HepG2 (cell line): ENCODE results near the gene KPNA3. TPM values are rescaled to one million over a fixed set of nuclear protein-coding genes. Genes with fewer than 3 reads are reported as not detected.
A peak's percentile ranks its signal among the peaks of the same experiment; 100 is the strongest.

Experiments
- ATAC-seq: fragments of 200-7000 bp; cut with Tn5 transposase; 3 replicates; pipeline ENCODE4 v1.9.1; 2020; ENCODE audit warnings: mild to moderate bottlenecking, moderate library complexity
- BruUV-seq: library from RNA; stranded (reverse); fragments of 400-500 nt; replicated peaks from 2 replicates; lab custom pipeline; 2021; lab: Mats Ljungman, UMichigan
- CTCF ChIA-PET: fragments of 300-600 bp; formaldehyde crosslinking; extraction: SDS; loops from one replicate; lab custom pipeline; 2021; ENCODE audit warnings: low total read pairs, inconsistent platforms, low intra/inter-chr PET ratio; lab: Yijun Ruan, JAX
- POLR2A ChIA-PET: fragments of 350-600 bp; sonication (Branson Sonifier 250); formaldehyde crosslinking; loops from one replicate; lab custom pipeline; 2020; ENCODE audit warnings: antibody characterized with exemption, inconsistent platforms; lab: Yijun Ruan, JAX
- DNase-seq: peaks from one replicate; pipeline ENCODE4 v3.0.0-alpha.2; 2015; ENCODE audit warnings: low spot score
- FAIRE-seq: peaks from 3 replicates; lab custom pipeline; 2011; peaks lifted over from hg19 to GRCh38; lab: Jason Lieb, UNC
- H2AFZ ChIP-seq: one replicate; pipeline ENCODE4 v1.6.1; 2011; ENCODE audit warnings: low read length, inconsistent platforms
- H3K27ac ChIP-seq: fragments of 300-600 bp; 3 replicates; pipeline ENCODE4 v1.8.0; 2011; ENCODE audit warnings: mixed run types, mild to moderate bottlenecking, mixed read lengths, low read length, inconsistent platforms; ENCODE audit not compliant: insufficient read depth; ENCODE audit errors: extremely low read length
- H3K27me3 ChIP-seq, 2 experiments: fragments of 200-600 bp in 1 of 2; 2 replicates in 1 of 2; 3 replicates in 1 of 2; pipeline versions ENCODE4 v1.6.0 to v1.8.0; 2011; ENCODE audit warnings: low read length in 2 of 2, mild to moderate bottlenecking in 2 of 2, moderate library complexity in 2 of 2, inconsistent platforms in 1 of 2; ENCODE audit not compliant: insufficient read depth in 2 of 2, control insufficient read depth in 1 of 2
- H3K36me3 ChIP-seq, 2 experiments: fragments of 200-600 bp in 1 of 2; replicated peaks in 1 of 2; 2 replicates in 1 of 2; 3 replicates in 1 of 2; pipeline versions ENCODE4 v1.5.1 to v1.8.0; 2011; ENCODE audit warnings: low read length in 2 of 2, inconsistent platforms in 1 of 2; ENCODE audit not compliant: insufficient read depth in 2 of 2, control insufficient read depth in 1 of 2
- H3K4me1 ChIP-seq: 2 replicates; pipeline ENCODE4 v1.5.1; 2012; ENCODE audit warnings: low read length, inconsistent platforms; ENCODE audit not compliant: insufficient read depth
- H3K4me2 ChIP-seq: 2 replicates; pipeline ENCODE4 v1.6.0; 2011; ENCODE audit warnings: low read depth, low read length, inconsistent platforms
- H3K4me3 ChIP-seq, 3 experiments: fragments of 200-600 bp in 1 of 3; sonication (generic), shearing (Covaris generic) in 1 of 3; replicated peaks in 1 of 3; 2 replicates each; pipeline ENCODE4 v1.5.1; 2011 to 2016; ENCODE audit warnings: low read length in 3 of 3, inconsistent platforms in 2 of 3, low read depth in 2 of 3, mild to moderate bottlenecking in 2 of 3, control low read depth in 1 of 3, mixed read lengths in 1 of 3; ENCODE audit not compliant: insufficient read depth in 1 of 3
- H3K79me2 ChIP-seq: one replicate; pipeline ENCODE4 v1.6.1; 2011; ENCODE audit warnings: low read length, inconsistent platforms; ENCODE audit not compliant: insufficient read depth
- H3K9ac ChIP-seq: 2 replicates; pipeline ENCODE4 v1.6.0; 2011; ENCODE audit warnings: mild to moderate bottlenecking, low read depth, low read length, inconsistent platforms; ENCODE audit not compliant: insufficient read depth
- H3K9me3 ChIP-seq: 2 replicates; pipeline ENCODE4 v1.5.1; 2012; ENCODE audit warnings: mild to moderate bottlenecking, low read length
- H4K20me1 ChIP-seq: 2 replicates; pipeline ENCODE4 v1.6.0; 2011; ENCODE audit warnings: inconsistent platforms, mild to moderate bottlenecking, low read length, moderate library complexity; ENCODE audit not compliant: insufficient read depth
- CEBPB ChIP-seq: IDR thresholded peaks from 2 replicates; pipeline ENCODE4 v1.6.1; 2011; ENCODE audit warnings: low read depth, low read length, improper control_type of control experiment, borderline replicate concordance
- POLR2G ChIP-seq: fragments of 200-400 bp; formaldehyde crosslinking; IDR thresholded peaks from 2 replicates; pipeline ENCODE4 v1.6.1; 2018; ENCODE audit warnings: mild to moderate bottlenecking, low read depth, low read length, moderate library complexity
- ZNF121 ChIP-seq: sonication (generic); formaldehyde crosslinking; IDR thresholded peaks from 2 replicates; pipeline ENCODE4 v1.5.0; 2020; ENCODE audit warnings: mild to moderate bottlenecking, missing genetic modification reagents
- ZNF30 ChIP-seq: sonication (generic); formaldehyde crosslinking; IDR thresholded peaks from 2 replicates; pipeline ENCODE4 v1.5.0; 2020; ENCODE audit warnings: mild to moderate bottlenecking, missing genetic modification reagents
- in situ Hi-C: cut with HindIII; loops from 2 replicates; pipeline ENCODE4 v1.10.0; 2017; ENCODE audit warnings: low pct_unique_long_range_greater_than_20kb; ENCODE audit not compliant: extremely low pct_ligation_motif_present
- intact Hi-C: fragments of 100-400 bp; cut with micrococcal nuclease; formaldehyde crosslinking; loops from one replicate; pipeline ENCODE4 v1.10.0; 2022; ENCODE audit not compliant: unreplicated experiment
- polyA plus RNA-seq, 8 experiments: library from polyadenylated mRNA; depleted of rRNA in 3 of 8; stranded (reverse) in 7 of 8; unstranded in 1 of 8; fragments of >200 nt; fragmentation: Illumina TruSeq in 4 of 8; extraction: Trizol in 4 of 8; gene quantifications; 2 replicates each; pipeline versions ENCODE4 v1.2.1 to v1.2.3, GENCODE V29; 2011 to 2016; ENCODE audit warnings: low read depth in 4 of 8, missing spikeins in 1 of 8, mixed read lengths in 1 of 8; ENCODE audit not compliant: insufficient read depth in 1 of 8
- total RNA-seq, 5 experiments: library from RNA; depleted of rRNA; stranded (reverse); fragments of >200 nt; fragmentation: Illumina TruSeq; extraction: Trizol; gene quantifications; 2 replicates each; pipeline ENCODE4 v1.2.3, GENCODE V29; 2016; ENCODE audit warnings: low read depth in 1 of 5
- TF ChIP-seq, protein P1 (sequence below): sonication (generic); formaldehyde crosslinking; IDR thresholded peaks from 2 replicates; pipeline ENCODE4 v1.5.0; 2020; ENCODE audit warnings: mild to moderate bottlenecking, missing genetic modification reagents

KPNA3 gene
- total and polyA plus RNA-seq, 2 of the 13 experiments (the other 11 are each of a cell fraction or from before 2014, with no cell fraction given): 13.0 to 28.9 TPM

DNA sequence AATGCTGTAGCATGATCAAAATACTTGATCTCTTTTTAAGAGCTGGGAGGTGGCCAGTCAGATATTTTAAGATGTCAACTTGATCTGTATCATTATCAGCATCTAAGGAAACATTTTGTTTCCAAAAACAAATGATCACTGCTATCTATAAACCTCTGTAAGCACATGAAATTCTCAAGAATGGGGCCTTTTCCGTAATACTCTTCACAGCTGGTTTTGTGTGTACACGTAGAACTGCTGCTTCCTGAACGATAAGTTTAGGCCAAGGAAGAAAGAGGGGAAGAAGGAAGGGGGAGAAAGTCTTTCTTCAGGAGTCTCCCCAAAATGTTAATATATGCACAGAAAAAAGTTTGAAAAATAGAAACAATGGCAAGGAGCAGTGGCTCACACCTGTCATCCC, 138.5 kb downstream of the KPNA3 start (continued):
- no peak for TF ChIP-seq POLR2G

DNA sequence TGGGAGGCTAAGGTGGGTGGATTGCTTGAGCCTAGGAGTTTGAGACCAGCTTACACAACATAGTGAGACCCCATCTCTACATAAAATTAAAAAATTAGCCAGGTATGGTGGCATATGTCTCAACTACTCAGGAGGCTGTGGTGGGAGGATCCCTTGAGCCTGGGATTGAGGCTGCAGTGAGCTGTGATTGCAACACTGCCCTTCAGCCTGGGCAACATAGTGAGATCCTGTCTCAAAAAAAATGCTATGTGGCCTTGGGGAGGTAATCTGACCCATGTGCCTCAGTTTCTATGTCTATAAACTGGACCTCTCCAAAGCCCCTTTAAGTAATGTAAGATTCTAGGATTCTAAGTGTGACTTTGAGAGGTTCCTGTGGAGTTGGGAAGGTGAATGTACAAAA, 139.0 kb downstream of the KPNA3 start:
- no peaks in the 10 kb centered on the region for H4K20me1 ChIP-seq
- no peak overlapping the region for H3K27ac ChIP-seq
- FAIRE-seq (no peak), ATAC-seq (no peak)
- intact Hi-C loops (no loop called here), in situ Hi-C loops (loop anchor here (25.0 kb wide), 3 partner anchors 1159 to 1409 kb away; partner anchors contain the start of gene RNASEH2B)
- POLR2A ChIA-PET: no interaction called here
- no peak overlapping the region for H3K4me3 ChIP-seq
- no peaks in the 10 kb centered on the region for H3K9me3 ChIP-seq
- no peaks in the 10 kb centered on the region for H3K27me3 ChIP-seq
- TF ChIP-seq, protein P1, sequence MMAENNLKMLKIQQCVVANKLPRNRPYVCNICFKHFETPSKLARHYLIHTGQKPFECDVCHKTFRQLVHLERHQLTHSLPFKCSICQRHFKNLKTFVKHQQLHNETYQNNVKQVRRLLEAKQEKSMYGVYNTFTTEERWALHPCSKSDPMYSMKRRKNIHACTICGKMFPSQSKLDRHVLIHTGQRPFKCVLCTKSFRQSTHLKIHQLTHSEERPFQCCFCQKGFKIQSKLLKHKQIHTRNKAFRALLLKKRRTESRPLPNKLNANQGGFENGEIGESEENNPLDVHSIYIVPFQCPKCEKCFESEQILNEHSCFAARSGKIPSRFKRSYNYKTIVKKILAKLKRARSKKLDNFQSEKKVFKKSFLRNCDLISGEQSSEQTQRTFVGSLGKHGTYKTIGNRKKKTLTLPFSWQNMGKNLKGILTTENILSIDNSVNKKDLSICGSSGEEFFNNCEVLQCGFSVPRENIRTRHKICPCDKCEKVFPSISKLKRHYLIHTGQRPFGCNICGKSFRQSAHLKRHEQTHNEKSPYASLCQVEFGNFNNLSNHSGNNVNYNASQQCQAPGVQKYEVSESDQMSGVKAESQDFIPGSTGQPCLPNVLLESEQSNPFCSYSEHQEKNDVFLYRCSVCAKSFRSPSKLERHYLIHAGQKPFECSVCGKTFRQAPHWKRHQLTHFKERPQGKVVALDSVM: peak; percentile 47; the same call in 1 of the 2 replicates
- TF ChIP-seq ZNF30: no peak
- peak; percentile 19; the same call in 1 of the 2 replicates for TF ChIP-seq CEBPB
- TF ChIP-seq ZNF121 (CRISPR knock-in tag): peak; percentile 88
- TF ChIP-seq, all 625 proteins: peak for 3
- Histone ChIP-seq H3K79me2 (no peaks in the 10 kb centered on the region), H3K4me1 (peaks cover 5% of the 10 kb centered on the region; the same call in 1 of the 2 replicates), H3K36me3 (peaks cover 1 to 4% of the 10 kb centered on the region in 2 experiments; a peak in 1 of 5 replicates), H3K4me2 (no peak overlapping the region), H2AFZ (no peak overlapping the region), H3K9ac (no peak overlapping the region)
- CTCF ChIA-PET: interaction anchor here (0.7 kb wide), 1 partner anchor 195 kb away, joined by 3 read pairs; no protein-coding TSS in a partner anchor
- DNase-seq: no peak
- no TSS peak for BruUV-seq
